ENCODE data around the gene DCP1A. TPM values are rescaled to one million over a fixed set of nuclear protein-coding genes. Genes with fewer than 3 reads are reported as not detected.
"Not testable (repeated sequence)": the region's sequence is repeated elsewhere in the genome, so short reads cannot be mapped to it uniquely, and the experiment has no call there.

Gene DCP1A
- total RNA-seq, 4 donors from 2014 or later = 15.2 to 28.4 (median 21.5) TPM

DNA sequence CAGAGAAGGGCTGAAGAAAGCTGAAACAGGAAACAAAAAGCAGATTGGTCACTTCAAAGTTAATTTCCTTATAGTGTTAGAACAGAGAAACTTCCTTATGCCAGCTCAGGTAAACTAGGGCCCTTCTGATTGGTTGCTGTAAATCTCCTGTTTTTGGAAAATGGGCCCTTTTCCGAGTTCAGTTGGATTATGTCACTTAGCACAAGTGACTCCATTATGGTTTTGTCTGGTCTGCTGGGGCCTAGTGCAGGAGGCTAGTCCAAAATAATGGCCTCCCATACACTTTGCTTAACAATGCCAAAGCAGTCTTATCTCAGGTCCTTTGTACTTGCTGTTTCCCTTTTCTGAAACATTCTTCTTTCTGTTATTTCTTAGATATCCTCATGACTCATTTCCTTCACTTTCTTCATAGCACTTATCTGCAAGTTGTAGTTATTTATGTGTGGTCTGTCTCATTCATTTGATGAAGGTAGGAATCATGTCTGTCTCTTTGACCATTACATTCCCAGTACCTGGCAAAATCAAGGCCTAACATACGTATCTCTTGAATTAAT is 7.7 kb upstream of the DCP1A start:
- 86 to 90% methylated on average over 2 of the region's 2 CpGs for WGBS, 2 donors
- intact Hi-C loops (cut with DNase I; ENCODE audit: low total_unique reads) = no loop called here
- no peak for DNase-seq (ENCODE audit: low spot score in 2 of 2)
- TF ChIP-seq POLR2A (IDR thresholded peaks at IDR 0.05) = no peak
- TF ChIP-seq, protein P1, sequence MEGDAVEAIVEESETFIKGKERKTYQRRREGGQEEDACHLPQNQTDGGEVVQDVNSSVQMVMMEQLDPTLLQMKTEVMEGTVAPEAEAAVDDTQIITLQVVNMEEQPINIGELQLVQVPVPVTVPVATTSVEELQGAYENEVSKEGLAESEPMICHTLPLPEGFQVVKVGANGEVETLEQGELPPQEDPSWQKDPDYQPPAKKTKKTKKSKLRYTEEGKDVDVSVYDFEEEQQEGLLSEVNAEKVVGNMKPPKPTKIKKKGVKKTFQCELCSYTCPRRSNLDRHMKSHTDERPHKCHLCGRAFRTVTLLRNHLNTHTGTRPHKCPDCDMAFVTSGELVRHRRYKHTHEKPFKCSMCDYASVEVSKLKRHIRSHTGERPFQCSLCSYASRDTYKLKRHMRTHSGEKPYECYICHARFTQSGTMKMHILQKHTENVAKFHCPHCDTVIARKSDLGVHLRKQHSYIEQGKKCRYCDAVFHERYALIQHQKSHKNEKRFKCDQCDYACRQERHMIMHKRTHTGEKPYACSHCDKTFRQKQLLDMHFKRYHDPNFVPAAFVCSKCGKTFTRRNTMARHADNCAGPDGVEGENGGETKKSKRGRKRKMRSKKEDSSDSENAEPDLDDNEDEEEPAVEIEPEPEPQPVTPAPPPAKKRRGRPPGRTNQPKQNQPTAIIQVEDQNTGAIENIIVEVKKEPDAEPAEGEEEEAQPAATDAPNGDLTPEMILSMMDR (IDR thresholded peaks at IDR 0.05) = no peak
- H3K4me3 ChIP-seq (ENCODE audit: low read depth, poor library complexity, severe bottlenecking) = no peak overlapping the region

DNA sequence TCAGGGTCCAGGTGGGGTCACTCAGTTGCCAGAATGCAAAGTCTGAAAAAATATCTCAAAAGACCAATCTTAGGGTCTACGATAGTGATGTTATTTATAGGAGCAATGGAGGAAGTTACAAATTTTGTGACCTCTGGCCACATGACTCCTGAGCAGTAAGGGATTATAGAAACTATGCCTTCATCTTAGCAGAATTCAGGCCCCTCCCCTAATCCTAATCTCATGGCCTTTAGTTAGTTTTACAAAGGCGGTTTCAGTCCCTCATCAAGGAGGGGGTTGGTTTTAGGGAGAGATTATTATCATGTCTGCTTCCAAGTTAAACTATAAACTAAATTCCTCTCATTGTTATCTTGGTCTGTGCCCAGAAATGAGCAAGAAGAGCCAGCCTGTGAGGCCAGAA is 5.9 kb upstream of the DCP1A start:
- DNase-seq (ENCODE audit: low spot score in 2 of 2) = no peak
- intact Hi-C loops (cut with DNase I; ENCODE audit: low total_unique reads) = no loop called here
- H3K4me3 ChIP-seq (ENCODE audit: low read depth, poor library complexity, severe bottlenecking) = no peak overlapping the region
- TF ChIP-seq, protein P1 (IDR thresholded peaks at IDR 0.05) = no peak
- TF ChIP-seq POLR2A (IDR thresholded peaks at IDR 0.05) = no peak
- WGBS, 2 donors = 85 to 95% methylated on average over 2 of the region's 2 CpGs

DNA sequence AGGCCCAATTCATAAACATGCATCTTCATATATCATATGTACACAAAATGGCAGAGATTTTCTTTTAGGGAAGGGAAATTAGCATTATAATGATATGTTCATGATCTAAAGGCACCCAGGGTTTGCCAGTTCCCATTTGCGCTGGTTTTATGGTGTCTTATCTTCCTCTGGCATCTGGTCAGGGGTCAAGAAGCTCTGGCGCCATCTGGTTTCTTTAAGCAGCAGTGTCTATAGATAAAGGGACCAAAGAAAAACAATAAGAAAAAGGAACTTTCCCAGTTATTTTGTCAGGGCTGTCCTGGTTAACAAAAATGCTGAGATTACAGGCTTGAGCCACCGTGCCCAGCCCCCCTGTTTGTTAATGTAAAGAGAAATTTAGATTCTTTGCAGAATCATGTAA is 3.3 kb upstream of the DCP1A start:
- no peak overlapping the region for H3K4me3 ChIP-seq (ENCODE audit: low read depth, poor library complexity, severe bottlenecking)
- intact Hi-C loops (cut with DNase I; ENCODE audit: low total_unique reads) = no loop called here
- TF ChIP-seq POLR2A (IDR thresholded peaks at IDR 0.05) = no peak
- TF ChIP-seq, protein P1 (IDR thresholded peaks at IDR 0.05) = no peak
- no peak for DNase-seq (ENCODE audit: low spot score in 2 of 2)
- 23 to 25% methylated on average over 3 of the region's 3 CpGs for WGBS, 2 donors

DNA sequence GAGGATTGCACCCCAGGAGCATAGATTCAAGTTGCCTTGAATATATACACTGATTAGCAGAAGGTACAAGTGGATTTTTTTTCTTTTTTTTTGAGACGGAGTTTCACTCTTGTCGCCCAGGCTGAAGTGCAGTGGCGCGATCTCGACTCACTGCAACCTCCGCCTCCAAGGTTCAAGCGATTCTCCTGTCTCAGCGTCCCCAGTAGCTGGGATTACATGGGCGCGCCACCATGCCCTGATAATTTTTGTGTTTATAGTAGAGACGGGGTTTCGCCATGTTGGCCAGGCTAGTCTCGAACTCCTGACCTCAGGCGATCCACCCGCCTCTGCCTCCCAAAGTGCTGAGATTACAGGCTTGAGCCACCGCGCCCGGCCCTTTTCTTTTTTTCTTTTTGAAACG is 775 bp upstream of the DCP1A start:
- intact Hi-C loops (cut with DNase I; ENCODE audit: low total_unique reads); DNase-seq (ENCODE audit: low spot score in 2 of 2); H3K4me3 ChIP-seq (ENCODE audit: low read depth, poor library complexity, severe bottlenecking): not testable (repeated sequence)
- 81 to 83% methylated on average over 19 of the region's 19 CpGs for whole genome bisulfite sequencing, 2 donors

DNA sequence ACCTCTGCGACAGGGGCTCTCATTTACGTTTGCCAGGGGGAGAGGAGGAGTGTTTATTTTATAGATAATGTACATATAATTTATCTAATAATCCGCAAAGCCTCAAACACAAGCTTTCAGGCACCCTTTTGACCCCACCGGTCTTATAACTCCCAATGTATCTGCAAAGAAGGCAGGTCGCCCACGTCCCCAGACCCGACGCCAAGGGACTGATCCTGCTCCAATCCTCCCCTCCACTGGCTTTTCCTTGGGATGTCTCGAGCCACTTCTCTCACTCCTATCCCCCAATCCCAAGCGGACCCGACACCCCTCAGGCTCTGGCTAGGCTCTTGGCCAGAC is 452 bp downstream of the DCP1A start:
- intact Hi-C loops (cut with DNase I; ENCODE audit: low total_unique reads) = no loop called here
- no peak for DNase-seq (ENCODE audit: low spot score in 2 of 2)
- H3K4me3 ChIP-seq (ENCODE audit: low read depth, poor library complexity, severe bottlenecking) = peak overlapping the region; percentile 99
- TF ChIP-seq, protein P1 (IDR thresholded peaks at IDR 0.05) = no peak
- no peak for TF ChIP-seq POLR2A (IDR thresholded peaks at IDR 0.05)
- WGBS, 2 donors = 0% methylated on average over 11 of the region's 11 CpGs

DNA sequence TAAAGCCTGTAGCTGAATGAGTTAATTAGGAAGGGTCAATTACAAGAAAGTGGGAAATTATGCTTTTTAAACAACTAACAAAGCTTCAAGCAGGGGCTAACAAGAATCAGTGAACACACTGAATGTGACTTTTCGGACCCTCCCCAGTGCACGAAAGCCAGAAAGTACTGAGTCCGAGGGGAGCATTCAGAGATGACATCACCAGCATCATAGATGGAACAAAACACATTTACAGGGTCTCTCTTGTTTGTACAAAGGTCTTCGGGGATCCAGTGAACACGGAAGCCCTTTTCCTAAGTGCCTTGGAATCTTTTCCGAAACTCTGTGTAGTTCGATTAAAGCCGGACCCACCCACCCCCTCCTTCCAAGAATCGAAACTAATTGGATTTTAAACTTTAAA is 829 bp downstream of the DCP1A start:
- WGBS, 2 donors = 1% methylated on average over 9 of the region's 9 CpGs
- H3K4me3 ChIP-seq (ENCODE audit: low read depth, poor library complexity, severe bottlenecking) = peak overlapping the region; percentile 99
- no peak for DNase-seq (ENCODE audit: low spot score in 2 of 2)
- TF ChIP-seq POLR2A (IDR thresholded peaks at IDR 0.05) = no peak
- TF ChIP-seq, protein P1 (IDR thresholded peaks at IDR 0.05) = no peak
- intact Hi-C loops (cut with DNase I; ENCODE audit: low total_unique reads) = no loop called here
